Osteocyte (in vitro differentiated cells): Measurements from ENCODE around the gene HYPK. TPM values are rescaled to one million over a fixed set of nuclear protein-coding genes. Genes with fewer than 3 reads are reported as not detected.
A peak's percentile ranks its signal among the peaks of the same experiment; 100 is the strongest.
"Not testable (repeated sequence)": the region's sequence is repeated elsewhere in the genome, so short reads cannot be mapped to it uniquely, and the experiment has no call there.

Experiments used
- DNase-seq: peaks from one replicate; pipeline ENCODE4 v3.0.0; 2021; ENCODE audit warnings: mixed read lengths; ENCODE audit not compliant: unreplicated experiment; ENCODE audit errors: extremely low spot score
- H3K27ac Mint-ChIP-seq: one replicate; pipeline ENCODE4 v1.8.0; 2021; ENCODE audit warnings: mild to moderate bottlenecking, mixed read lengths; ENCODE audit not compliant: unreplicated experiment
- H3K27me3 Mint-ChIP-seq: one replicate; pipeline ENCODE4 v1.8.0; 2021; ENCODE audit warnings: mixed read lengths; ENCODE audit not compliant: unreplicated experiment
- H3K36me3 Mint-ChIP-seq: one replicate; pipeline ENCODE4 v1.8.0; 2021; ENCODE audit warnings: mixed read lengths; ENCODE audit not compliant: unreplicated experiment
- H3K4me1 Mint-ChIP-seq: one replicate; pipeline ENCODE4 v1.8.0; 2021; ENCODE audit warnings: mixed read lengths; ENCODE audit not compliant: unreplicated experiment
- H3K4me3 Mint-ChIP-seq: one replicate; pipeline ENCODE4 v1.8.0; 2021; ENCODE audit warnings: mild to moderate bottlenecking, moderate library complexity, mixed read lengths; ENCODE audit not compliant: unreplicated experiment
- H3K9me3 Mint-ChIP-seq: one replicate; pipeline ENCODE4 v1.8.0; 2021; ENCODE audit warnings: mixed read lengths; ENCODE audit not compliant: unreplicated experiment
- CTCF ChIP-seq: fragments of 200-600 bp; sonication (generic); IDR thresholded peaks from 2 replicates; pipeline ENCODE4 v1.5.0; 2021; ENCODE audit warnings: antibody characterized with exemption, mild to moderate bottlenecking, moderate library complexity
- total RNA-seq: library from RNA; stranded (reverse); gene quantifications from 2 replicates; pipeline ENCODE4 v1.2.1, GENCODE V29; 2021

HYPK gene
- total RNA-seq, 1 donor from 2014 or later = 14.0 TPM

DNA sequence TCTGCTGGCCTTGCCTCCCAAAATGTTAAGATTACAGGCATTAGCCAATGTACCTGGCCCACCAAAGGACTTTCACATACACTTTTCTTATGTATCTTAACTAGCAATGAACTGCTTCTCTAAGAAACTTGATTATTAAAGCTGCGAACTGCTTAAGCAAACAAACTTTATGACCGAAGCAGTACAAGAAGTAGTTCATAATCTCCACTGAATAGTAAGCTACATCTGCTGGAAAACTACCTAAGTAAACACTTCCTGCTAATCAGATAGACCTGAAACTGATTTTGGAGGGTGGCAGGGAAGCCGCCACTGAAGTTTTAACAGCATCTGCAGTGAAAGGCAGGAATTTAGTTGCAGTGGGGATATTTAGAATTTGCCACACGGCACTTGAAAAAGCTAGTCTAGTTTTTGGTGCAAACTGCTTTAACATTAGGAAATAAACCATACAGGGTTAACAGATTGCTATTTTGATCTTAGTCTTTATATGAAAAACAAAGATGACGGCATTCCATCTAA, 8.1 kb downstream of the HYPK start:
- Mint-ChIP-seq H3K27ac (no peak overlapping the region), H3K4me3 (no peak overlapping the region), H3K27me3 (no peaks in the 10 kb centered on the region), H3K4me1 (peaks cover 3% of the 10 kb centered on the region), H3K9me3 (no peaks in the 10 kb centered on the region), H3K36me3 (peaks cover 51% of the 10 kb centered on the region)
- no peak for TF ChIP-seq CTCF
- DNase-seq = no peak

- no peak overlapping the region for H3K27ac Mint-ChIP-seq
- no peak for DNase-seq
- H3K4me1 Mint-ChIP-seq = peaks cover 3% of the 10 kb centered on the region
- H3K4me3 Mint-ChIP-seq = no peak overlapping the region
- no peak for TF ChIP-seq CTCF
- peaks cover 53% of the 10 kb centered on the region for H3K36me3 Mint-ChIP-seq
- no peaks in the 10 kb centered on the region for H3K27me3 Mint-ChIP-seq
- H3K9me3 Mint-ChIP-seq = no peaks in the 10 kb centered on the region
These were observed 8.7 kb downstream of the HYPK start for GRCh38 chr15:43808960-43809678.

- H3K36me3 Mint-ChIP-seq = peaks cover 38% of the 10 kb centered on the region
- not testable (repeated sequence) for H3K4me1 Mint-ChIP-seq, H3K9me3 Mint-ChIP-seq, DNase-seq, H3K4me3 Mint-ChIP-seq, H3K27ac Mint-ChIP-seq, H3K27me3 Mint-ChIP-seq
These were observed 14.7 kb downstream of the HYPK start for GRCh38 chr15:43815064-43815463.

DNA sequence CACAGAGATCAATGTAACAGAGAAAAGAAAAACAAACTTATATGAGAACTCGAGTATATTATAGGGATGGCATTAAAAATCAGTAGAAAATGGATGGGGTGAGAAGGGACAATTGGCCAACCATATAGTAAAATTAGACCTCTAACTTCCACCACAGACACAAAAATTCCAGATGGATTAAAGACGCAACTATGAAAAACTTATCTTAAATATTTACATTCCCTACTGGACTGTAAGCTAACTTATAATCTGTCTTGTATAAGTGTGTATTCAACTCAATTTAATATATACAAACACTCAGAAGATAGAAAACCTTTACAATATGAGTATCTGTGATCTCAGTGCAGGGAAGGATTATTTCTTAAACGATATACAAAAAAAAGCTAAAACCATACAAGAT, 21.1 kb downstream of the HYPK start:
- no peaks in the 10 kb centered on the region for H3K9me3 Mint-ChIP-seq
- TF ChIP-seq CTCF = no peak
- peak overlapping the region; percentile 20 for H3K4me3 Mint-ChIP-seq
- peaks cover 26% of the 10 kb centered on the region for H3K4me1 Mint-ChIP-seq
- peaks cover 11% of the 10 kb centered on the region for H3K36me3 Mint-ChIP-seq
- no peaks in the 10 kb centered on the region for H3K27me3 Mint-ChIP-seq
- DNase-seq = no peak
- H3K27ac Mint-ChIP-seq = no peak overlapping the region

DNA sequence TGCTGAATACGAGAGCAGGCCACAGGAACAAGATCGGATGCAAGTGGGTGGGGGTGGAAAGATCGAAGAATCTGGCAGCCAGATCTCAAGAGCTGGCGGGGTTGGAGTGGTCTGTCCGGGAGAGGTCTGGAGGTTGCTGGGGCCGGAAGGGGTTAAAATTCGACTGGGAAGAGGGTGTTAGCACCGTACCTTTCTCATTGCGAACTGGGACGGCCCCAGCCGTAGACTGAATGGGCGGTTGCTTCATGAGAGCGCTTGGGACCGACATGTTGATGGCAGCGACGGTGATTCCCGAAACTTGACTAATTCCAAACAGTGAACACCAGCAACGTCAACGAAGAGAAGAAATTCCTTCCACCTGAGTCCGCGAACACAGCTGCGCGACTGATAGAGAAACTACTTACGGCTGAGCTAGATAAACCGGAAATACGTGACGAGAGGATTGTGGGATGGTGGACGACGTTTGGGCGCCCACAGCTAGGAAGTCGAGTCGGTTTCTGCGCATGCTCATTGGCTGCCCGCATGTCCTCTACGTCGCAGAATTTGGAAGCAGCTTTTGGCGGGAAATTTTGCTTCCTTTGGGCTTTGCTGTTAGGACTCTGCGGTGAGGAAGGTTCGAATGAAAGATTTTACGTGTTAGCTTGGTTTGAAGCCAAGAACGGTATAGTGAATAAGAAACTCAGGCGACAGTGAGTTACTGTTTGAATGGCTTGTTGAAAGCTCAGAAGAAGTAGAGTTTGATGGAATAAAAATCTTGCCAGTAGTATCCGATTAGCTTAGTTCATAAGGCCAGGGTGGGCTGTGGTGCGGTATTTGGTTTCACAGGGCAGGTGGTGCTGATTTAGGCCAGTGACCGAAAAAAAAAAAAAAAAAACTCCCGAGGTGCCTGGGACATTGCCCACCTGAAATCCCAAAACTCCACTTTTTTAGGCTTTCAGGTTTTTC, 24.2 kb downstream of the HYPK start, which contains the start of gene MFAP1:
Gene MFAP1 (minus strand): TSS at position 389 of the 945 bp plus-strand sequence. CDS start 121 bp downstream, at position 268.
- peak; percentile 96 for DNase-seq
- Mint-ChIP-seq H3K9me3 (no peaks in the 10 kb centered on the region), H3K27me3 (no peaks in the 10 kb centered on the region), H3K4me3 (peak within 1 kb of the TSS; percentile 96), H3K27ac (peak within 1 kb of the TSS; percentile 98), H3K36me3 (no peaks in the 10 kb centered on the region), H3K4me1 (peaks cover 46% of the 10 kb centered on the region)
- no peak for TF ChIP-seq CTCF

GRCh38 chr15:43825305-43825704, 24.9 kb downstream of the HYPK start:
- not testable (repeated sequence) for H3K27ac Mint-ChIP-seq, H3K9me3 Mint-ChIP-seq, H3K4me3 Mint-ChIP-seq, H3K27me3 Mint-ChIP-seq, H3K36me3 Mint-ChIP-seq
- DNase-seq = peak; percentile 60
- peaks cover 46% of the 10 kb centered on the region for H3K4me1 Mint-ChIP-seq
